ENCODE data around the gene SNX3. TPM values are rescaled to one million over a fixed set of nuclear protein-coding genes. Genes with fewer than 3 reads are reported as not detected.

The SNX3 gene
- total and polyA plus RNA-seq, 2 donors (not counting 1 experiment from before 2014, with no cell fraction given): 96.0 to 130 TPM

DNA sequence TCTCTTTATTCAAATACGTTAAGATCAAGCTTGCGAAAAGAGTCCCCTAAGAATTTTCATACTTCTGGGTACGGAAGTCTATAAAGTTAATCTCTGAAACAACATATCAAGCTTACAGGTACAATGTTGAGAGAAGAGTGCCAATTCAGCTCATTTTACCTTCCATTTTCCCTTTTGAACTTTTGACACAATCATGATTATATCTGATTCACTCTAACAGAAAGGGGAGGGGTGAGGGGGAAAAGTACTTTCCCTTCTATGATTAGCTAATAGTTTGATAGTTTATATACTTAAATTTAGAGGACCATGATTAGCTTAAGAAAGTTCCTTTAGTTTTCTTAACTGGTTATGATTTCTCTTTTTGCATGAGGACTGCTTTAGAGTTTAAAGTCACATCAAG, 33.5 kb downstream of the SNX3 start:
- no peak for TF ChIP-seq EZH2 (IDR thresholded peaks at IDR 0.05; ENCODE audit: borderline replicate concordance, insufficient read depth, low read depth, low read length, poor library complexity, severe bottlenecking)
- TF ChIP-seq, protein P1, sequence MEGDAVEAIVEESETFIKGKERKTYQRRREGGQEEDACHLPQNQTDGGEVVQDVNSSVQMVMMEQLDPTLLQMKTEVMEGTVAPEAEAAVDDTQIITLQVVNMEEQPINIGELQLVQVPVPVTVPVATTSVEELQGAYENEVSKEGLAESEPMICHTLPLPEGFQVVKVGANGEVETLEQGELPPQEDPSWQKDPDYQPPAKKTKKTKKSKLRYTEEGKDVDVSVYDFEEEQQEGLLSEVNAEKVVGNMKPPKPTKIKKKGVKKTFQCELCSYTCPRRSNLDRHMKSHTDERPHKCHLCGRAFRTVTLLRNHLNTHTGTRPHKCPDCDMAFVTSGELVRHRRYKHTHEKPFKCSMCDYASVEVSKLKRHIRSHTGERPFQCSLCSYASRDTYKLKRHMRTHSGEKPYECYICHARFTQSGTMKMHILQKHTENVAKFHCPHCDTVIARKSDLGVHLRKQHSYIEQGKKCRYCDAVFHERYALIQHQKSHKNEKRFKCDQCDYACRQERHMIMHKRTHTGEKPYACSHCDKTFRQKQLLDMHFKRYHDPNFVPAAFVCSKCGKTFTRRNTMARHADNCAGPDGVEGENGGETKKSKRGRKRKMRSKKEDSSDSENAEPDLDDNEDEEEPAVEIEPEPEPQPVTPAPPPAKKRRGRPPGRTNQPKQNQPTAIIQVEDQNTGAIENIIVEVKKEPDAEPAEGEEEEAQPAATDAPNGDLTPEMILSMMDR (IDR thresholded peaks at IDR 0.05): no peak
- H3K9me3 ChIP-seq (ENCODE audit: control extremely low read depth in 1 of 3, control insufficient read depth in 2 of 3, insufficient read depth in 1 of 3, low read length in 2 of 3): no peaks in the 10 kb centered on the region
- ATAC-seq (ENCODE audit: low read depth) (no peak), DNase-seq (no peak)
- WGBS (ENCODE audit: insufficient coverage): no CpG with 5 or more reads among the region's 3 CpGs
- H3K27ac Mint-ChIP-seq: no peak overlapping the region
- no peaks in the 10 kb centered on the region for H3K9me3 Mint-ChIP-seq (ENCODE audit: insufficient read depth)
- no peak overlapping the region for H3K27ac ChIP-seq (ENCODE audit: low read length in 2 of 2)
- peaks cover 99% of the 10 kb centered on the region for H4K20me1 ChIP-seq (ENCODE audit: control insufficient read depth, insufficient read depth, low read length, poor library complexity, severe bottlenecking)
- no peaks in the 10 kb centered on the region for H3K27me3 Mint-ChIP-seq
- ChIA-PET CTCF (interaction anchor here (1.4 to 1.9 kb wide), 2 partner anchors 10 to 265 kb away, joined by 4 to 6 read pairs; no protein-coding TSS in a partner anchor), POLR2A (no interaction called here)
- no peak overlapping the region for H3K4me2 ChIP-seq (replicated peaks; ENCODE audit: low read depth, low read length, poor library complexity, severe bottlenecking)
- peaks cover 87% of the 10 kb centered on the region for H3K79me2 ChIP-seq (ENCODE audit: control insufficient read depth, insufficient read depth, low read length)
- H3K9ac ChIP-seq (ENCODE audit: low read length): no peak overlapping the region
- H3K27me3 ChIP-seq (replicated peaks in 1 of 4; ENCODE audit: control extremely low read depth in 1 of 4, control insufficient read depth in 3 of 4, insufficient read depth in 4 of 4, low read length in 3 of 4): no peaks in the 10 kb centered on the region
- H3K4me1 ChIP-seq (ENCODE audit: control insufficient read depth in 2 of 2, insufficient read depth in 2 of 2, low read length in 2 of 2): no peaks in the 10 kb centered on the region
- intact Hi-C loops (cut with micrococcal nuclease): no loop called here
- H3K4me1 Mint-ChIP-seq: peaks cover 27% of the 10 kb centered on the region
- no peak overlapping the region for H3K4me3 Mint-ChIP-seq
- H2AFZ ChIP-seq (ENCODE audit: insufficient read depth, low read depth, low read length, poor library complexity, severe bottlenecking): no peak overlapping the region
- no peak overlapping the region for H3K4me3 ChIP-seq (ENCODE audit: control extremely low read depth in 1 of 5, extremely low read depth in 1 of 5, insufficient read depth in 1 of 5, low read depth in 2 of 5, low read length in 4 of 5)
- H3K36me3 ChIP-seq (replicated peaks in 1 of 2; ENCODE audit: control extremely low read depth in 1 of 2, control insufficient read depth in 1 of 2, extremely low read depth in 1 of 2, insufficient read depth in 2 of 2, low read length in 1 of 2): peaks cover 8 to 25% of the 10 kb centered on the region in 2 experiments

DNA sequence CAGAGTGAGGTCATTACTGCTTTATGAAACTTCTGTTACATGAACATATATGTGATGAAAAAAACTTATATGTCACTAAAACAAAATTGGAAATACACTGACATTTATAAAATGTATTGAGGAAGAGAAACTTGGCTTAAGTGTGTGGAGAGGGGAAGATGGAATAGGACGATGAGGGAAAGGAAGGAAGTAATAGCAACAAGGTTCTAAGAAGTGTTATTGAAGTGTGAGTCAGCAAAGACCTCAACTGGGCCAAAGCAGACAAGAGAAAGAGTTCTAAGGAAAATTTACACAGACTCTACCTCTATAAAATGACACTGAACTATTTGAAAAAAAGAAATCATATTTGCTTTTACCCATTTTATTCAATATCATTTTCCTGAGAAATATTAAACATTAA, 38.3 kb downstream of the SNX3 start:
- Mint-ChIP-seq H3K27me3 (no peaks in the 10 kb centered on the region), H3K27ac (peak overlapping the region; percentile 51), H3K4me3 (no peak overlapping the region), H3K9me3 (ENCODE audit: insufficient read depth) (no peaks in the 10 kb centered on the region), H3K4me1 (peaks cover 4% of the 10 kb centered on the region)
- ChIA-PET POLR2A (no interaction called here), CTCF (no interaction called here)
- Histone ChIP-seq H3K9ac (ENCODE audit: low read length) (no peak overlapping the region), H4K20me1 (ENCODE audit: control insufficient read depth, insufficient read depth, low read length, poor library complexity, severe bottlenecking) (peaks cover 93% of the 10 kb centered on the region), H3K27me3 (replicated peaks in 1 of 4; ENCODE audit: control extremely low read depth in 1 of 4, control insufficient read depth in 3 of 4, insufficient read depth in 4 of 4, low read length in 3 of 4) (no peaks in the 10 kb centered on the region), H3K4me2 (replicated peaks; ENCODE audit: low read depth, low read length, poor library complexity, severe bottlenecking) (no peak overlapping the region), H3K4me1 (ENCODE audit: control insufficient read depth in 2 of 2, insufficient read depth in 2 of 2, low read length in 2 of 2) (no peaks in the 10 kb centered on the region), H3K27ac (ENCODE audit: low read length in 2 of 2) (no peak overlapping the region), H3K36me3 (replicated peaks in 1 of 2; ENCODE audit: control extremely low read depth in 1 of 2, control insufficient read depth in 1 of 2, extremely low read depth in 1 of 2, insufficient read depth in 2 of 2, low read length in 1 of 2) (peaks cover 3 to 51% of the 10 kb centered on the region in 2 experiments), H3K79me2 (ENCODE audit: control insufficient read depth, insufficient read depth, low read length) (peaks cover 57% of the 10 kb centered on the region), H3K4me3 (ENCODE audit: control extremely low read depth in 1 of 5, extremely low read depth in 1 of 5, insufficient read depth in 1 of 5, low read depth in 2 of 5, low read length in 4 of 5) (no peak overlapping the region), H2AFZ (ENCODE audit: insufficient read depth, low read depth, low read length, poor library complexity, severe bottlenecking) (no peak overlapping the region), H3K9me3 (ENCODE audit: control extremely low read depth in 1 of 3, control insufficient read depth in 2 of 3, insufficient read depth in 1 of 3, low read length in 2 of 3) (no peaks in the 10 kb centered on the region)
- TF ChIP-seq, protein P1 (IDR thresholded peaks at IDR 0.05): no peak
- no peak for TF ChIP-seq EZH2 (IDR thresholded peaks at IDR 0.05; ENCODE audit: borderline replicate concordance, insufficient read depth, low read depth, low read length, poor library complexity, severe bottlenecking)
- ATAC-seq (ENCODE audit: low read depth) (no peak), DNase-seq (no peak)
- intact Hi-C loops (cut with micrococcal nuclease): loop anchor here (5.0 kb wide), 1 partner anchor 35 kb away; no protein-coding TSS in a partner anchor
- WGBS (ENCODE audit: insufficient coverage): no CpG with 5 or more reads among the region's 1 CpG

Measured in B cell (primary cell).